GM21717 (cell line): ENCODE data around the gene HPCAL1.

Source experiments
- ATAC-seq: cut with Tn5 transposase; IDR thresholded peaks from one replicate; pipeline ENCODE4 v1.9.1; 2021; ENCODE audit warnings: mild to moderate bottlenecking, moderate library complexity; ENCODE audit not compliant: unreplicated experiment

Gene HPCAL1

GRCh38 chr2:10400978-10401951 lies 98.6 kb downstream of the HPCAL1 start:
- no peak for ATAC-seq

- no peak for ATAC-seq
These were observed 99.4 kb downstream of the HPCAL1 start for GRCh38 chr2:10402062-10402585.

- no peak for ATAC-seq
These were observed 100.0 kb downstream of the HPCAL1 start for GRCh38 chr2:10402653-10403215.

GRCh38 chr2:10404324-10405143 lies 101.8 kb downstream of the HPCAL1 start:
- no peak for ATAC-seq

- ATAC-seq: no peak
These were observed 102.7 kb downstream of the HPCAL1 start for GRCh38 chr2:10405448-10405847.

GRCh38 chr2:10406016-10406415 lies 103.3 kb downstream of the HPCAL1 start:
- ATAC-seq: no peak

GRCh38 chr2:10406491-10407188 lies 103.9 kb downstream of the HPCAL1 start:
- ATAC-seq: no peak

- ATAC-seq: no peak
These were observed 104.7 kb downstream of the HPCAL1 start for GRCh38 chr2:10407432-10407831.

- peak; percentile 47 for ATAC-seq
These were observed 105.3 kb downstream of the HPCAL1 start for GRCh38 chr2:10407841-10408648.

- ATAC-seq: peak; percentile 61
These were observed 106.2 kb downstream of the HPCAL1 start for GRCh38 chr2:10408649-10409579.

GRCh38 chr2:10410001-10410822 lies 107.5 kb downstream of the HPCAL1 start:
- peak; percentile 61 for ATAC-seq

GRCh38 chr2:10410823-10411437 lies 108.2 kb downstream of the HPCAL1 start:
- no peak for ATAC-seq

- no peak for ATAC-seq
These were observed 108.9 kb downstream of the HPCAL1 start for GRCh38 chr2:10411557-10411956.

- no peak for ATAC-seq
These were observed 109.7 kb downstream of the HPCAL1 start for GRCh38 chr2:10412380-10412779.

GRCh38 chr2:10413503-10413902 lies 110.8 kb downstream of the HPCAL1 start:
- ATAC-seq: no peak

- no peak for ATAC-seq
These were observed 111.3 kb downstream of the HPCAL1 start for GRCh38 chr2:10413991-10414451.

- no peak for ATAC-seq
These were observed 111.9 kb downstream of the HPCAL1 start for GRCh38 chr2:10414591-10414990.
